GM12878 (cell line): ENCODE data around the gene DKK1. TPM values are rescaled to one million over a fixed set of nuclear protein-coding genes. Genes with fewer than 3 reads are reported as not detected.

Experiments
- ATAC-seq: fragments of 200-7000 bp; cut with Tn5 transposase; 3 replicates; pipeline ENCODE4 v1.9.1; 2020; ENCODE audit warnings: mild to moderate bottlenecking, moderate library complexity
- BruUV-seq: library from RNA; stranded (reverse); fragments of 400-500 nt; replicated peaks from 2 replicates; lab custom pipeline; 2021; lab: Mats Ljungman, UMichigan
- CTCF ChIA-PET: fragments of 300-600 bp; sonication (Branson Sonifier 250); formaldehyde crosslinking; extraction: SDS; loops from one replicate; lab custom pipeline; 2021; ENCODE audit warnings: inconsistent platforms; lab: Yijun Ruan, JAX
- POLR2A ChIA-PET: fragments of 350-600 bp; formaldehyde crosslinking; extraction: SDS; loops from one replicate; lab custom pipeline; 2021; ENCODE audit warnings: inconsistent platforms; lab: Charles Lee
- RAD21 ChIA-PET: fragments of 300-600 bp; sonication (Branson Sonifier 250); formaldehyde crosslinking; loops from one replicate; lab custom pipeline; 2023; ENCODE audit warnings: antibody characterized with exemption; ENCODE audit not compliant: unreplicated experiment; lab: Charles Lee
- SMC1A ChIA-PET: fragments of 300-600 bp; sonication (Branson Sonifier 250); formaldehyde crosslinking; loops from one replicate; lab custom pipeline; 2023; ENCODE audit not compliant: unreplicated experiment, uncharacterized antibody; lab: Charles Lee
- DNase-seq: peaks from one replicate; pipeline ENCODE4 v3.0.0-alpha.2; 2011; ENCODE audit warnings: low read depth, low spot score
- FAIRE-seq: peaks from 3 replicates; lab custom pipeline; 2011; peaks lifted over from hg19 to GRCh38; lab: Jason Lieb, UNC
- H2AFZ ChIP-seq: 2 replicates; pipeline ENCODE4 v1.6.0; 2011; ENCODE audit warnings: low read depth, low read length, control low read depth; ENCODE audit not compliant: control insufficient read depth
- H3K27ac ChIP-seq: 2 replicates; pipeline ENCODE4 v1.5.1; 2011; ENCODE audit warnings: control low read depth; ENCODE audit not compliant: control insufficient read depth, insufficient read depth
- H3K27me3 ChIP-seq, 2 experiments: replicated peaks in 1 of 2; 2 replicates each; pipeline versions ENCODE4 v1.6.0 to v1.6.1; 2011; ENCODE audit warnings: low read length in 1 of 2; ENCODE audit not compliant: control insufficient read depth in 2 of 2, insufficient read depth in 2 of 2
- H3K36me3 ChIP-seq, 2 experiments: 2 replicates each; pipeline ENCODE4 v1.5.1; 2011; ENCODE audit warnings: low read length in 1 of 2; ENCODE audit not compliant: control insufficient read depth in 2 of 2, insufficient read depth in 2 of 2
- H3K4me1 ChIP-seq: 2 replicates; pipeline ENCODE4 v1.6.1; 2011; ENCODE audit warnings: mild to moderate bottlenecking, low read length, moderate library complexity, mixed read lengths; ENCODE audit not compliant: control insufficient read depth, insufficient read depth
- H3K4me2 ChIP-seq: 2 replicates; pipeline ENCODE4 v1.6.0; 2011; ENCODE audit warnings: control low read depth; ENCODE audit not compliant: control insufficient read depth, insufficient read depth
- H3K4me3 ChIP-seq: fragments of 200-600 bp; sonication (generic); 2 replicates; pipeline ENCODE4 v1.5.1; 2016
- H3K79me2 ChIP-seq: 2 replicates; pipeline ENCODE4 v1.6.0; 2011; ENCODE audit warnings: low read length; ENCODE audit not compliant: control insufficient read depth, insufficient read depth
- H3K9ac ChIP-seq: 2 replicates; pipeline ENCODE4 v1.8.0; 2011; ENCODE audit warnings: low read length, control low read depth, mixed read lengths; ENCODE audit not compliant: control insufficient read depth, insufficient read depth
- H3K9me3 ChIP-seq: replicated peaks from 3 replicates; pipeline ENCODE4 v1.5.1; 2011; ENCODE audit warnings: mild to moderate bottlenecking, low read length; ENCODE audit not compliant: control insufficient read depth, insufficient read depth
- H4K20me1 ChIP-seq: 2 replicates; pipeline ENCODE4 v1.6.0; 2011; ENCODE audit not compliant: control insufficient read depth, insufficient read depth
- BMI1 ChIP-seq: fragments of 450-650 bp; IDR thresholded peaks from 2 replicates; pipeline ENCODE4 v1.6.1; 2016; ENCODE audit warnings: mild to moderate bottlenecking, moderate library complexity, borderline replicate concordance
- CREB1 ChIP-seq: IDR thresholded peaks from 2 replicates; pipeline ENCODE4 v1.6.1; 2012; ENCODE audit warnings: low read depth, mild to moderate bottlenecking, inconsistent platforms
- HDAC6 ChIP-seq: fragments of 200-600 bp; sonication (generic); IDR thresholded peaks from one replicate; pipeline ENCODE4 v1.8.0; 2017; ENCODE audit warnings: antibody characterized with exemption; ENCODE audit not compliant: unreplicated experiment
- KAT2A ChIP-seq: conservative IDR thresholded peaks from 2 replicates; pipeline ENCODE4 v1.6.1; 2011; ENCODE audit warnings: low read depth, low read length; ENCODE audit not compliant: control insufficient read depth
- NFYB ChIP-seq: IDR thresholded peaks from 2 replicates; pipeline ENCODE4 v1.6.1; 2011; ENCODE audit warnings: low read depth, mild to moderate bottlenecking, low read length, improper control_type of control experiment, moderate library complexity; ENCODE audit not compliant: insufficient read depth
- RBBP5 ChIP-seq: fragments of 200-600 bp; sonication (generic); conservative IDR thresholded peaks from 2 replicates; pipeline ENCODE4 v1.6.1; 2016
- RELA ChIP-seq: fragments of 450-650 bp; IDR thresholded peaks from 2 replicates; pipeline ENCODE4 v1.8.0; 2014; ENCODE audit warnings: borderline replicate concordance; ENCODE audit not compliant: partially characterized antibody
- RUNX3 ChIP-seq: IDR thresholded peaks from 2 replicates; pipeline ENCODE4 v1.6.1; 2012; ENCODE audit warnings: low read length, inconsistent platforms
- SREBF1 ChIP-seq: IDR thresholded peaks from 2 replicates; pipeline ENCODE4 v1.6.1; 2012; ENCODE audit warnings: mild to moderate bottlenecking, low read length
- TBL1XR1 ChIP-seq: IDR thresholded peaks from 2 replicates; pipeline ENCODE4 v1.6.1; 2012; ENCODE audit warnings: low read depth, low read length, improper control_type of control experiment
- TCF3 ChIP-seq: IDR thresholded peaks from 2 replicates; pipeline ENCODE4 v1.6.1; 2012; ENCODE audit warnings: low read depth, mild to moderate bottlenecking, low read length, borderline replicate concordance; ENCODE audit not compliant: insufficient read depth
- ZNF207 ChIP-seq: fragments of 450-650 bp; IDR thresholded peaks from 2 replicates; pipeline ENCODE4 v1.6.1; 2014; ENCODE audit warnings: antibody characterized with exemption, mild to moderate bottlenecking, borderline replicate concordance
- ZNF217 ChIP-seq: fragments of 450-650 bp; IDR thresholded peaks from 2 replicates; pipeline ENCODE4 v1.6.1; 2017; ENCODE audit warnings: antibody characterized with exemption, mild to moderate bottlenecking
- ZSCAN29 ChIP-seq: fragments of 450-650 bp; IDR thresholded peaks from 2 replicates; pipeline ENCODE4 v1.6.1; 2017; ENCODE audit warnings: mild to moderate bottlenecking, moderate library complexity
- ZZZ3 ChIP-seq: IDR thresholded peaks from 2 replicates; pipeline ENCODE4 v1.6.1; 2011; ENCODE audit warnings: low read depth; ENCODE audit not compliant: control insufficient read depth, insufficient read length
- whole genome bisulfite sequencing: methylation state at CpG from one replicate; pipeline ENCODE4 v1.1.6; 2016; ENCODE audit warnings: low lambda C conversion rate; ENCODE audit not compliant: insufficient replicate concordance, insufficient coverage; ENCODE audit errors: missing lambda C conversion rate; 5-methylcytosine and 5-hydroxymethylcytosine counted together
- in situ Hi-C: fragments of 300-500 bp; cut with MboI; formaldehyde crosslinking; loops from 9 replicates; pipeline ENCODE4 v1.14.3; 2018; ENCODE audit warnings: mixed read lengths
- intact Hi-C: fragments of 100-400 bp; cut with micrococcal nuclease; formaldehyde crosslinking; loops from one replicate; pipeline ENCODE4 v1.14.2; 2022; ENCODE audit not compliant: unreplicated experiment
- polyA plus RNA-seq, 11 experiments: library from polyadenylated mRNA; depleted of rRNA in 4 of 11; unstranded in 6 of 11; stranded (reverse) in 5 of 11; fragments of >200 nt; fragmentation: Nextera tagmentation in 4 of 11; fragmentation: Illumina TruSeq in 1 of 11; extraction: Ambion mirVana in 4 of 11; extraction: Trizol in 1 of 11; gene quantifications; 1 replicate in 1 of 11; 2 replicates in 10 of 11; pipeline versions ENCODE4 v1.2.1 to v1.2.3, GENCODE V29; 2011 to 2016; ENCODE audit warnings: inconsistent platforms in 2 of 11, missing spikeins in 2 of 11, low read depth in 1 of 11
- total RNA-seq, 4 experiments: library from RNA; depleted of rRNA in 3 of 4; stranded (reverse); fragments of >200 nt in 3 of 4; fragmentation: Illumina TruSeq in 1 of 4; extraction: Trizol in 1 of 4; gene quantifications; 2 replicates each; pipeline versions ENCODE4 v1.2.1 to v1.2.3, GENCODE V29; 2013 to 2021

Gene DKK1
- total and polyA plus RNA-seq, 10 of the 15 experiments (the other 5 are each of a cell fraction or from before 2014, with no cell fraction given), result 0.12 to 0.77 (median 0.33) TPM; not detected in 7

DNA sequence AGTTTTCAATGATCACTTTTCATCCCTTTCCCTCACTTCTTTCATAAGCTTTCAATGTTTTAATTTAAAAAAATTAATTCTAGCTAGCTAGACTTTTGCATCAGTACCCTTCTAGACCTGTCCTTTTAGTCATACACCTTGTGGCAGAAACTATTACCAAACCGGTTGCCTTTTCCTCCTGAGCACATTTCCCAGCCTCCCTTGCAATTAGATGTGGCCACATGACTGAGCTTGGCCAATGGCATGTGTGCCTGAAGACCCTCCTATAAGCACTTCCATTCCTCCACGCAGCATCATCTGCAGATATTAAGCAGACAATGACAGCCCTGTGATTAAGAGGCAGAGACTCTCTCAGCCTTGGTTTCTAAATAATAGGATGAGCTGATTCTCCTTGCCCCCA lies 12.3 kb downstream of the DKK1 start:
- RAD21 ChIA-PET, result no interaction called here
- no peak for DNase-seq
- Histone ChIP-seq H4K20me1 (no peaks in the 10 kb centered on the region), H3K79me2 (no peaks in the 10 kb centered on the region), H3K27ac (no peak overlapping the region), H3K27me3 (no peaks in the 10 kb centered on the region), H2AFZ (no peak overlapping the region), H3K4me1 (no peaks in the 10 kb centered on the region), H3K36me3 (no peaks in the 10 kb centered on the region), H3K4me2 (no peak overlapping the region), H3K4me3 (no peak overlapping the region), H3K9ac (no peak overlapping the region), H3K9me3 (no peaks in the 10 kb centered on the region)
- SMC1A ChIA-PET, result interaction anchor here (1.4 kb wide), 1 partner anchor 11 kb away, joined by 5 read pairs; no protein-coding TSS in a partner anchor
- CTCF ChIA-PET, result interaction anchor here (0.6 to 1.1 kb wide), 2 partner anchors 173 to 241 kb away, joined by 3 to 4 read pairs; no protein-coding TSS in a partner anchor
- TF ChIP-seq RBBP5 (no peak), SREBF1 (no peak), KAT2A (no peak), NFYB (no peak), RUNX3 (no peak), CREB1 (no peak), TBL1XR1 (no peak), ZNF207 (no peak), TCF3 (no peak), RELA (no peak), ZSCAN29 (no peak), BMI1 (no peak), ZZZ3 (no peak), ZNF217 (no peak), HDAC6 (no peak)
- BruUV-seq, result no TSS peak
- POLR2A ChIA-PET, result no interaction called here
- FAIRE-seq, result no peak
- no peak for ATAC-seq
- 0% methylated on average over 2 of the region's 2 CpGs for WGBS
- intact Hi-C loops, result no loop called here
- in situ Hi-C loops, result no loop called here
